Measurements from ENCODE around the gene OR10H1.
A peak's percentile ranks its signal among the peaks of the same experiment; 100 is the strongest.
"Not testable (repeated sequence)": the region's sequence is repeated elsewhere in the genome, so short reads cannot be mapped to it uniquely, and the experiment has no call there.

Gene OR10H1

GRCh38 chr19:15815306-15815705 lies at the start of gene OR10H1:
Gene OR10H1 (minus strand): TSS chr19:15815664. CDS start chr19:15808037, 7,627 bp downstream.
- DNase-seq (ENCODE audit: low read depth), result no peak

- no peak for DNase-seq (ENCODE audit: low read depth)
Measured at GRCh38 chr19:15864824-15865223, 49.4 kb upstream of the OR10H1 start.

- DNase-seq (ENCODE audit: low read depth), result no peak
Measured at GRCh38 chr19:15863272-15863671, 47.8 kb upstream of the OR10H1 start.

- no peak for DNase-seq (ENCODE audit: low read depth)
Measured at GRCh38 chr19:15862444-15862843, 47.0 kb upstream of the OR10H1 start.

- no peak for DNase-seq (ENCODE audit: low read depth)
Measured at GRCh38 chr19:15860522-15860921, 45.1 kb upstream of the OR10H1 start.

GRCh38 chr19:15859187-15859586 lies 43.7 kb upstream of the OR10H1 start:
- no peak for DNase-seq (ENCODE audit: low read depth)

- DNase-seq (ENCODE audit: low read depth), result no peak
Measured at GRCh38 chr19:15850385-15850784, 34.9 kb upstream of the OR10H1 start.

GRCh38 chr19:15846923-15847322 lies 31.5 kb upstream of the OR10H1 start:
- DNase-seq (ENCODE audit: low read depth), result no peak

GRCh38 chr19:15843894-15844222 lies 28.4 kb upstream of the OR10H1 start:
- DNase-seq (ENCODE audit: low read depth), result not testable (repeated sequence)

GRCh38 chr19:15843203-15843893 lies 27.9 kb upstream of the OR10H1 start:
- DNase-seq (ENCODE audit: low read depth), result no peak

GRCh38 chr19:15841875-15842569 lies 26.6 kb upstream of the OR10H1 start:
- DNase-seq (ENCODE audit: low read depth), result no peak

- no peak for DNase-seq (ENCODE audit: low read depth)
Measured at GRCh38 chr19:15840833-15841232, 25.4 kb upstream of the OR10H1 start.

GRCh38 chr19:15839888-15840287 lies 24.4 kb upstream of the OR10H1 start:
- DNase-seq (ENCODE audit: low read depth), result not testable (repeated sequence)

- no peak for DNase-seq (ENCODE audit: low read depth)
Measured at GRCh38 chr19:15838351-15838750, 22.9 kb upstream of the OR10H1 start.

GRCh38 chr19:15837221-15837731 lies 21.8 kb upstream of the OR10H1 start:
- DNase-seq (ENCODE audit: low read depth), result no peak

- peak; percentile 76 for DNase-seq (ENCODE audit: low read depth)
Measured at GRCh38 chr19:15836330-15837220, 21.1 kb upstream of the OR10H1 start.

GRCh38 chr19:15835565-15836329 lies 20.3 kb upstream of the OR10H1 start:
- DNase-seq (ENCODE audit: low read depth), result not testable (repeated sequence)

- not testable (repeated sequence) for DNase-seq (ENCODE audit: low read depth)
Measured at GRCh38 chr19:15834232-15834631, 18.8 kb upstream of the OR10H1 start.

- DNase-seq (ENCODE audit: low read depth), result no peak
Measured at GRCh38 chr19:15831626-15832025, 16.2 kb upstream of the OR10H1 start.

GRCh38 chr19:15829786-15830185 lies 14.3 kb upstream of the OR10H1 start:
- no peak for DNase-seq (ENCODE audit: low read depth)

- DNase-seq (ENCODE audit: low read depth), result no peak
Measured at GRCh38 chr19:15829306-15829698, 13.8 kb upstream of the OR10H1 start.

All from HS-5 (cell line).